ENCODE results near the gene PPP1R3G.

The PPP1R3G gene

GRCh38 chr6:5121956-5122355, 36.8 kb downstream of the PPP1R3G start:
- DNase-seq: no peak

- DNase-seq: no peak
Measured at GRCh38 chr6:5122504-5123112, 37.5 kb downstream of the PPP1R3G start.

GRCh38 chr6:5123296-5124143, 38.4 kb downstream of the PPP1R3G start:
- DNase-seq: no peak

- no peak for DNase-seq
Measured at GRCh38 chr6:5124526-5124925, 39.4 kb downstream of the PPP1R3G start.

GRCh38 chr6:5125152-5126006, 40.2 kb downstream of the PPP1R3G start:
- DNase-seq: no peak

GRCh38 chr6:5126214-5126613, 41.1 kb downstream of the PPP1R3G start:
- no peak for DNase-seq

GRCh38 chr6:5127106-5127687, 42.1 kb downstream of the PPP1R3G start:
- no peak for DNase-seq

GRCh38 chr6:5128351-5128750, 43.2 kb downstream of the PPP1R3G start:
- no peak for DNase-seq

GRCh38 chr6:5130135-5130866, 45.2 kb downstream of the PPP1R3G start:
- DNase-seq: no peak

DNA sequence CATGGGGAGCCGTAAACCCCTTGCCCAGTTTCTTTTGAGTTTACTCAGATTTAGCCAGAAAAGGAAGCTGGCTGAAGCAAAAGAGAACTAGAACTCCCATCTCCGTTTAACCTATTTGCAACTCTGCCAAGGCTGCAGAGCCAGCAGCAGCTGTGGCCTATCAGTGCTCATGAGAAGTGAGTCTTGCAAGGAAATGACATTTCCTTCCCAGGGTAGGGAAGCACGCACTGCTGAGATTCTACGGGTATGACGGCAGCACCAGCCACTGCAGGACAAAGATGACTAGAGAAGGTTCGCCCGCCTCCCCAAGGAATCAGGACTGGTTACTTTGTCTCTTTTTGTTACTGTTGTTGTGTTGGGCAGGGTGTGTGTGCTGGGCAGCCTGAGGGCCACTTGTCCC, 47.6 kb downstream of the PPP1R3G start:
- DNase-seq: no peak

GRCh38 chr6:5133943-5134342, 48.8 kb downstream of the PPP1R3G start:
- no peak for DNase-seq

DNA sequence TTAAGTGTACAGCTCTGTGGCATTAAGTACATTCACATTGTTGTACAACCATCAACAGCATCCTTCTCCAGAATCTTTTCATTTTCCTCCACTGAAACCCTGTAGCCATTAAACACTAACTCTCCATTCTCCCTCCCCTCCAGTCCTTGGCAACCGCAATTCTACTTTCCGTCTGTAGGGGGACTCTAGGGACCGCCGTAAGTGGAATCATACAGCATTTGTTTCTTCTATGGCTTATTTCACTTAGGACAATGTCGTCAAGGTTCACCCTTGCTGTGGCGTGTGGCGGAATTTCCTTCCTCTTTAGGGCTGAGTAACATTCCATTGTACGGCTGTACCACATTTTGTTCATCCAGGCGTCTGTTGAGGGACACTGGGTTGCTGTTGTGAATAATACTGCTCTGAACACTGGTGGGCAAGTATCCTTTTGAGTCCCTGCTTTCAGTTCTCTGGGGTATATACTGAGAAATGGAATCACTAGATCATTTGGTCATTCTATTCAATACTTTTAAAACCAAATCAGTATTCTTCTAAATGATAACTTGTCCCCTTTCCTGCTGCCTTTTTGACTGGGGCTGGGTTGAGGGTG, 50.7 kb downstream of the PPP1R3G start:
- no peak for DNase-seq

- DNase-seq: no peak
Measured at GRCh38 chr6:5136851-5137250, 51.7 kb downstream of the PPP1R3G start.

Measured in NCI-H526 treated with DMSO at 0.1 percent for 48 hours (cell line).